GM18867 (cell line): Measurements from ENCODE around the gene PRSS21.

Experiments used
- ATAC-seq: cut with Tn5 transposase; IDR thresholded peaks from one replicate; pipeline ENCODE4 v1.9.1; 2021; ENCODE audit warnings: mild to moderate bottlenecking, moderate library complexity; ENCODE audit not compliant: unreplicated experiment

PRSS21 gene

DNA sequence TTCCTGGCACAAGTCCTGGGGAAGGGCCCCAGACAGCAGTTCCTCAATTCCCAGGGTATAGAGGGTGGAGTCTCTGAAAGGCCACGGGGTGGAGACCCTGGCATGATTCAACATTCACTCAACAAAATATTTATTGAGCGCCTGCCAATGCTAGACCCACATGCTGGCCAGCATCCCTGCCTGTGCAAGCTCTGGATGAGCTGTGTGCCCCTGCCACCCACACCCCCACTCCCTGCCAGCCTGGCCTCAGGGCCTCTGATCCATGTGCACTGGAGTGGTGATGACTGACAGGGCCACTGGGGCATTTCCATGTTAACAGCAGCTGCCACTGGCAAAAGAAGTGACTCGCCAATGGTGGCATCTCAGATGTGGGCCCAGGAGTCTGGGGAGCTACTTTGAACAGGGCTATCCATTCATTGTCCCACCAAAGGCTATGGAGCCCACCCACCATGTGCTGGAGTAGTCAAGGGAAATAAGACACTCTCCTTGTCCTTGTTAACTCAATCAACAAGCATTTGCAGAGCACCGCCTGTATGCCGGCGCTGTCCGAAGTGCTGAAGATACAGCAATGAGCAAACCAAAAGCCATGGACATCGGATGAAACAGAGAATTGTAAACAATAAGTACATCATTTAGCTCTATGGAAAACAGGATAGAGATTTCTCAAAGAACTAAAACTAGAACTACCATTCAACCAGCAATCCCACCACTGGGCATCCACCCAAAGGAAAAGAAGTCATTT lies 44.0 kb downstream of the PRSS21 start:
- no peak for ATAC-seq

DNA sequence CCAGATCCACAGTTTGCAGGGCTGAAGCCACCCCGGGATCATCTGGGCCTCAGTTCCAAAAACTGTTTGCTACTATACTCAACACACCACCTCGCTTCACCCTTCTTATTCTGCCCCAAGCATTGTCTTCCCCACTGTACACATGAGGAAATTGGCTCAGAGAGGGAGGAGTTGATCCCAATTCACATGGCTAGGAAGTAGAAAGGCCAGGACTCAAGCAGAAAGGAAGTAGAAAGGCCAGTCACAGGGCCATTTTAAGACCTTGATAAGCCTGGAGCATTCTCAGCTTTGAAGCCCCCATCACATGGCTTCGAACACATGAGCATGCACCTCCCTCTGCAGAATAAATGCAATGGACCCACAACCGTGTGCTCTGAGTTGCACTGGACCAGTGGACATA lies 48.6 kb downstream of the PRSS21 start:
- no peak for ATAC-seq

DNA sequence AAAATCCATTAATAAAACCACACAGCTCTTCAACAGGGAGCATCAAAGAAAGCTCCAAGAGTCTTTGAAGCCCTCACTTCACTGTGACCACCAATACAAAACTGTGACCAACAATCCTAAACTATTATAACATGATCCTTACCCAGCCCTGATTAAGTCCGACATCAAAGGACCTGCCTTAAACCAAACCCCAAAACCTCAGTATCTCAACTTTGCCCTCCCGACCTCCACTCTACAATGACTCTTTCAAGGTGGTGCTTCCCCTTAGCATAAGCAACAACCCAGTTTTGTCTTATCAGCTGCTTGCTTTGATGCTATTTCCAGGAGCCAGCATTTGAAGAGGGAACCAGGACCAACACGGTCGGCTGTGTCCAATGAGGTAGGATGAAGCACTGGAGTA lies 49.4 kb downstream of the PRSS21 start:
- ATAC-seq = no peak

DNA sequence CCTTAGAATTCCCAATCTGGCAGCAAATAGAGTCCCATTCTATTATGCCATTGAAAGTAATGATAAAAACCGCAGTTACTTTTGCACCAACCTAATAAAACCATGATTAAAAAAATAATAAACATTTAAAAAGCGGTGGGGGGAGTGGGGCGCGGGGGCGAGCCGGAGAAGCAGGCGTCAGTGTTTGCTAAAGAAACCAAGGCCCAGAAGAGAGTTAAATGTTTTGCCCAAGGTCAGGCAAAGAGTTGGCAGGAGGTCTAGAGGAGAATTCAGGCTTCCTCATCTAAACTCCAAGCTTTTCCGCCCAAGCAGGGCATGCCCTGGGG lies 50.6 kb downstream of the PRSS21 start:
- ATAC-seq = no peak

DNA sequence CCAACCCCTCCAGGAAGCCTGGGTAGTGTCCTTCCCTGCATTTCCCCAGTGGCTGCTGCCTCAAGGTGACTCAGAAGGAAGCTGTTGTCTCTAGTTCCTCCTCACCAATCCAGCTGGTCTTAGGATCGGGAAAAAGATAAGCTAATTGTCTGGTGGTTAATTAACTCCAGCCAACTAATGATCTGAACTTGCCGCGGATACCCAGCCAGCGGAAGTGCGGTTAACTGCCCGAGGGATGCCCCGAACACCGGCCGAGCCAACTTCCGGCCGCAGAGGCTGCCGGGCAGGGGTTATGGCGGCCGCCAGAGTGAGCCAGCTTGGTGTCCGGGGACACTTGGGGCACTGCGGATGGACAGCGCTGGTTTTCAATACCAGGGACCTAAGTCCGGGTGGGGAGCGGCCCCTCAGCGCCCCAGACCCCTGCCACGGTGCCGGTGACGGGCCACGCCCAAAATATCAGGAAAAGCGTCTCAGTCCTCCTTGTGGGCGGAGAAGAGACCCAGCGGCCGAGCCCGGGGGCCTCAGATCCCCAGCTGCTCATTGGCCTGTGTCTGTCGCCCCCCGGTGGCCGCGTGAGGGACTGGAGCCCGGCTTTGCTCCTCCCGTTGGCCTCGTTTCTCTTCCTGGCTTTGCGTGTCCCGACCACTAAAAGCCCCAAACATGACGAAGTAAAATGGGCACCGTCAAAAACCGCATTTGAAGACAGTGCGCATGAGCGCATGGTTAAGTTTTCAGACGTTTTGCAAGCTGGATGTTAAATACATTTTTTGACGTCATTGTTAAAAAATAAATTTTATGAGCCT lies 51.2 kb downstream of the PRSS21 start:
- ATAC-seq = peak; percentile 88
